GM19452 (cell line): ENCODE data around the gene IL4I1.

ENCODE experiments used
- ATAC-seq: cut with Tn5 transposase; IDR thresholded peaks from one replicate; pipeline ENCODE4 v1.9.1; 2021; ENCODE audit not compliant: unreplicated experiment

IL4I1 gene

GRCh38 chr19:49895566-49896297, 955 bp downstream of the IL4I1 start:
- ATAC-seq, result no peak

- no peak for ATAC-seq
These were observed 1.7 kb downstream of the IL4I1 start for GRCh38 chr19:49894879-49895565.

GRCh38 chr19:49894011-49894664, 2.5 kb downstream of the IL4I1 start:
- ATAC-seq, result no peak

DNA sequence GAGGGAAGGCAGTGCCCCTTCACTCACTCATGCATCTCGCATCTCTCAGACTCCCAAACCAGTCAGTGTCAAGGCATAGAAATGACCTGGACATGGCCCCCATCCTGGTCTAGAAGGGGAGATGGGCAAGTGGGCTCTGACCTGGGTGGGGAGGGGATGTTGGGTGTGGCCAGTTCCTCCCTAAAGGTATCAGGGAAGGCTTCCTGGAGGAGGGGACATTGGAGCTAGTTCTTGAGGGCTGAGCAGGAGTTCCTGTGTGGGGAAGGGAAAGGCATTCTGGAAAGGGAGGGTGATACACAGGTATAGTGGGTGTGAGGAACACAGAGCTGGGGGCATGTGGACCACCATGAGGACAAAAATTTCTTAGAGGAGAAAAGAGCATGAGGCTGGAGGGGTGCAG, 4.0 kb downstream of the IL4I1 start:
- no peak for ATAC-seq

- ATAC-seq, result no peak
These were observed 5.3 kb downstream of the IL4I1 start for GRCh38 chr19:49891393-49891792.

- ATAC-seq, result no peak
These were observed 6.1 kb downstream of the IL4I1 start for GRCh38 chr19:49890349-49891311.

GRCh38 chr19:49889687-49890348, 6.9 kb downstream of the IL4I1 start:
- no peak for ATAC-seq

DNA sequence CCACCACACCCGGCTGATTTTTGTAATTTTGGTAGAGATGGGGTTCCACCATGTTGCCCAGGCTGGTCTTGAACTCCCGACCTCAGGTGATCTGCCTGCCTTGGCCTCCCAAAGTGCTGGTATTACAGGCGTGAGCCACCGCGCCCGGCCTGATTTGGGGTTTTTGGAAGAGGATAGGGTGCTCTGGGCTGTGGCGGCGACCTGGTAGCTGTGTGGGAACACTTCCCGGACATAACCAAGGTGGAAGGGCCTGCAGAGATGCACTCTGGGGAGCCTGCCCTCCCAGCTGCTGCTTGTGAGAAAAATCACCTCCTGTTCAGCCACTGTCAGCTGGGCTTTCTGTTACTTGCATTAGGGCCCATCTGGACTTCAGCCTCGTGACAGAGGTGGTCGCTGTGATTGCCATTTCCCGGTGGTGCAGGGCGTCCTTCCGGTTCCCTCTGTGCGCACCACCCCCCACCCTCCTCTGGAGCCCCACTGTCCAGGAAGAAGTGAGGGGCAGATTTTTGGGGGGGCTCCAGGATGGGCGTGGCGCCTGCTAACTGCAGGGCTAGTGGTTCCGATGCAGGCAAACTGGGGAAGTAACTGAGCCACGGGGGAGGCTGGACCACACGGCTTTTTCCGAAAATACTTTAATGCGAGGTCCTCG, 7.5 kb downstream of the IL4I1 start:
- no peak for ATAC-seq

DNA sequence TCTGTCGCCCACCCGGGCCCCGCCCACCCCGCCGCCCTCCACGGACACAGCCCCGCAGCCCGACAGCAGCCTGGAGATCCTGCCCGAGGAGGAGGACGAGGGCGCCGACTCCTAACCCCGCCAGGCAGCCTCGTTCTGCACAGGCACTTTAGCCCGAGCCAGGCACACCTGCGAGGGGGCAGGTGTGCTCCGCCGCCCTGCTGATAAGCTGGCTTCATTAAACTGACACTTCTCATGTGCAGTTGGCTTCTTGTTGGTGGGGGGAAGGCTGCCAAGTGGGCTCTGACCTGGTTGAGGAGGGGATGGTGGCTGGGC, 8.2 kb downstream of the IL4I1 start:
- ATAC-seq, result no peak

DNA sequence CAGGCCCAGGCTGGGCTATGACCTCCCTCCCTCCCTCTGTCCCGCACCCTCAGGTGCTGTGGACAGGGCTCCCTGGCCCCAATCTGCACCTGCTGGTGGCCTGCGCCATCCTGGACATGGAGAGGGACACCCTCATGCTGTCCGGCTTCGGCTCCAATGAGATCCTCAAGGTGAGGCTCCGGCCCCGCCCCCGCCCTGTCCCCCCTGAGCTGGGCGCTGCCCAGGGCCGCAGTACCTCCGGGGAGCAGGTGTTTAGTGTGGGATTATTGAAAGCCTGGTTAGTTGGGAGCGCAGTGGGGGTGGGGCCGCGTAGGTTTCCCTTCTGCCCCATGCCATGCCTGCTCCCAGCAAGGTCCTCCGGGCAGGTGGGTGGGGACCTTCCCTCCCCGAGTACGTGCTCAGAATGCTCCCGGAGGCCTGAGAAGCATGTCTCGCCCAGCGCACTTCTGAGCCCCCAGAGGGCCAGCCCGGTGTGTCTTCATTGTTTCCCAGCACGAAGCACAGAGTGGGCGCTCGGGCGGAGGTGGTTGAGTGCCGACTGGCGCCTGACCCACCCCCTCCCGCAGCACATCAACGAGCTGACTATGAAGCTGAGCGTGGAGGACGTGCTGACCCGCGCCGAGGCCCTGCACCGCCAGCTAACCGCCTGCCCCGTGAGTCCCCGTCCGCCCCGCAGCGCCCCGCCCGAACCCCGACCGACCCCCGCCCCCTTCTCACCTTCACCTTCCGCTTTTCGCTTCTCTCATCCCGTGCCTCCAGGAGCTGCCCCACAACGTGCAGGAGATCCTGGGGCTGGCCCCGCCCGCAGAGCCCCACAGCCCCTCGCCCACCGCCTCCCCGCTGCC, 8.8 kb downstream of the IL4I1 start:
- no peak for ATAC-seq

- ATAC-seq, result no peak
These were observed 9.5 kb downstream of the IL4I1 start for GRCh38 chr19:49887037-49887664.

DNA sequence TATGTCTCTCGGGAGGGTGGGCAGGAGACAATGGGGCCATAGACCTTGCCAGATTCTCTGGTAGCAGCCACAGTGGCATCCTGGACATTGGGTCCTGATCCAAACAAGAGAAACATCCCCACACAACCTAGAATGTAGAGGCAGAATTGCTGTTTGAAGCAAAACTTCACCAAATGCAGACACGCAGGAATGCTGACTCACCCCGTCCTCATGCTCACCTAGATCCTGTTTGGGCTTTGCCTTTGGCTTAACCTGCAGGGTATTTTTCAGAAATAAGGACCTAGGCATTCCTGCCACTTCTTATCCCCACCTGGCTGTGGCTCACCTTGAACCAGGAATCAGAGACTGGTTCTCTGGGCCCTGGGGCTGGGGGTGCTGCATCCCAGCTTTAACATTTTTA, 11.9 kb downstream of the IL4I1 start:
- ATAC-seq, result no peak

DNA sequence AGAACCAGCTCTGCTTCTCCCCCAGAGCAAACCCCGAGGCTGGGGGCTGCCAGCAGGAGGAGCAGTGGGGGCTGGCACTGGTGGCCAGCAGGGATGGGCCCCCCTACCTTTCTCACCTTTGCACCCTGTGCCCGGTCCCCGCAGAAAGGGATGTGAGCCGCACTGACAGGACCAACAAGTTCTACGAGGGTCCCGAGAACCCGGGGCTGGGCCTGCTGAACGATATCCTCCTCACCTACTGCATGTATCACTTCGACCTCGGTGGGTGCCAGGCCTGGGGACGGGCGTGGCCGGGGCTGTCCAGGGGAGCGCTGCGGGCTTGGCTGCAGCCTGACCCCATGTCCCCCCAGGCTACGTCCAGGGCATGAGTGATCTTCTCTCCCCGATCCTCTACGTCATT, 12.6 kb downstream of the IL4I1 start:
- ATAC-seq, result no peak

GRCh38 chr19:49883094-49883493, 13.6 kb downstream of the IL4I1 start:
- no peak for ATAC-seq

DNA sequence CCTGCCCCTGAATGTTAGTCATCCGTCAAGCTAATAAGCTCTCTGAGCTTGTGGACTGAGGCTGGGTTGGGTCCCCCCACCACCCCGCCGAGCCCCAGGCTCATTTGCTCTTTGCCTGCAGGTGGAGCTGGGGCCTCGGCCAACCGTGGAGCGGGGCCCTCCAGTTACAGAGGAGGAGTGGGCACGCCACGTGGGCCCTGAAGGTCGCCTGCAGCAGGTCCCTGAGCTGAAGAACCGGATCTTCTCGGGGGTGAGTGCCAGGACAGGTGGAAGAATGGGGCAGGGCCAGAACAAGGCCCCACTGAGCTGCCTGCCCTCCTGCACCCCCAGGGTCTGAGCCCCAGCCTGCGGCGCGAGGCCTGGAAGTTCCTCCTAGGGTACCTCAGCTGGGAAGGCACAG, 14.0 kb downstream of the IL4I1 start:
- ATAC-seq, result no peak

GRCh38 chr19:49881672-49882394, 14.9 kb downstream of the IL4I1 start:
- no peak for ATAC-seq

GRCh38 chr19:49881186-49881585, 15.5 kb downstream of the IL4I1 start:
- ATAC-seq, result no peak

- no peak for ATAC-seq
These were observed 16.4 kb downstream of the IL4I1 start for GRCh38 chr19:49880162-49880869.
